C4-2B (cell line): ENCODE measurements around the gene GSTT2.

ENCODE experiments used
- CTCF ChIP-seq: fragments of 450-650 bp; conservative IDR thresholded peaks from 2 replicates; pipeline ENCODE4 v1.5.1; 2017; ENCODE audit warnings: mild to moderate bottlenecking
- ZFX ChIP-seq: fragments of 450-650 bp; IDR thresholded peaks from 2 replicates; pipeline ENCODE4 v1.6.1; 2017

DNA sequence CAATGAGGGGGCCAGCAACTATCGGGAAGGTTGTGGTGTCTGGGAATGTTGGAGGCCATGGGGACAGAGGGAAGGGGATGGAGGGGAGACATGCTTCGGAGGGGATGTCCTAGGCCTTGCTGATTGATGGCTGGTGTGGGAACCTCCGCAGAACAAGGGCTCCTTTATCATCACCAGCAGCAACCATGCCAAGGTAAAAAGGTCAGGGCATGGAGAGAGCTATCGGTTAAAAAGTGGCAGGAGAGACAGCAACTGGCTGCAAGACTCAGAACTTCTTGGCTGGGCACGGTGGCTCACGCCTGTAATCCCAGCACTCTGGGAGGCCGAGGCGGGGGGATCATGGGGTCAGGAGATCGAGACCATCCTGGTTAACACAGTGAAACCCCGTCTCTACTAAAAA, 22.3 kb downstream of the GSTT2 start:
- TF ChIP-seq CTCF (no peak), ZFX (no peak)
